Loucy (cell line): Measurements from ENCODE around the gene METAP2.

Source experiments
- H2AFZ ChIP-seq: fragments of 200-600 bp; sonication (generic); 2 replicates; pipeline ENCODE4 v1.6.0; 2016; ENCODE audit warnings: antibody characterized with exemption, mild to moderate bottlenecking, low read length, moderate library complexity
- H3F3A ChIP-seq: fragments of 200-600 bp; 2 replicates; pipeline ENCODE4 v1.6.0; 2016; ENCODE audit warnings: antibody characterized with exemption, low read depth, mild to moderate bottlenecking
- H3K27me3 ChIP-seq: fragments of 200-600 bp; sonication (generic); 2 replicates; pipeline ENCODE4 v1.6.1; 2014; ENCODE audit warnings: low read length, mild to moderate bottlenecking; ENCODE audit not compliant: insufficient read depth, poor library complexity, severe bottlenecking
- H3K36me3 ChIP-seq: fragments of 200-600 bp; sonication (generic); 2 replicates; pipeline ENCODE4 v1.6.1; 2016; ENCODE audit warnings: low read length; ENCODE audit not compliant: insufficient read depth
- H3K4me1 ChIP-seq: fragments of 200-600 bp; sonication (generic); 2 replicates; pipeline ENCODE4 v1.5.1; 2014; ENCODE audit warnings: low read length, mild to moderate bottlenecking; ENCODE audit not compliant: insufficient read depth, poor library complexity, severe bottlenecking
- H3K4me2 ChIP-seq: fragments of 200-600 bp; sonication (generic); 2 replicates; pipeline ENCODE4 v1.6.0; 2014; ENCODE audit warnings: antibody characterized with exemption, low read length, low read depth, mild to moderate bottlenecking; ENCODE audit not compliant: poor library complexity, severe bottlenecking
- H3K4me3 ChIP-seq: fragments of 200-600 bp; sonication (generic); 2 replicates; pipeline ENCODE4 v1.5.1; 2014; ENCODE audit warnings: low read length, mild to moderate bottlenecking, mixed read lengths; ENCODE audit not compliant: poor library complexity, severe bottlenecking
- H3K79me2 ChIP-seq: fragments of 200-600 bp; sonication (generic); 2 replicates; pipeline ENCODE4 v1.6.1; 2014; ENCODE audit warnings: low read length; ENCODE audit not compliant: insufficient read depth
- H3K9ac ChIP-seq: fragments of 200-600 bp; sonication (generic); 2 replicates; pipeline ENCODE4 v1.6.0; 2014; ENCODE audit warnings: mild to moderate bottlenecking, low read depth, low read length, moderate library complexity; ENCODE audit not compliant: poor library complexity, severe bottlenecking
- H3K9me2 ChIP-seq: fragments of 200-600 bp; sonication (generic); replicated peaks from 2 replicates; pipeline ENCODE4 v1.6.1; 2016; ENCODE audit warnings: low read depth, low read length, mixed read lengths
- H3K9me3 ChIP-seq: fragments of 200-600 bp; sonication (generic); 2 replicates; pipeline ENCODE4 v1.6.1; 2014; ENCODE audit warnings: mild to moderate bottlenecking, antibody characterized with exemption, low read length, low read depth; ENCODE audit not compliant: insufficient read depth
- H4K20me1 ChIP-seq: fragments of 200-600 bp; sonication (generic); 2 replicates; pipeline ENCODE4 v1.6.0; 2014; ENCODE audit warnings: antibody characterized with exemption, low read length, mild to moderate bottlenecking; ENCODE audit not compliant: insufficient read depth, poor library complexity, severe bottlenecking
- CTCF ChIP-seq: fragments of 200-600 bp; sonication (generic); conservative IDR thresholded peaks from 2 replicates; pipeline ENCODE4 v1.5.1; 2014; ENCODE audit warnings: mild to moderate bottlenecking, antibody characterized with exemption, low read length
- EZH2phosphoT487 ChIP-seq: fragments of 200-600 bp; IDR thresholded peaks from 2 replicates; pipeline ENCODE4 v1.6.1; 2018; ENCODE audit warnings: antibody characterized with exemption, mild to moderate bottlenecking, moderate library complexity, borderline replicate concordance

METAP2 gene

GRCh38 chr12:95544756-95545155 lies 70.8 kb downstream of the METAP2 start:
- H3K36me3 ChIP-seq, result no peaks in the 10 kb centered on the region
- peak overlapping the region; percentile 71 for H3K4me2 ChIP-seq
- H3F3A ChIP-seq, result no peaks in the 10 kb centered on the region
- H3K9ac ChIP-seq, result no peak overlapping the region
- H4K20me1 ChIP-seq, result no peaks in the 10 kb centered on the region
- peaks cover 34% of the 10 kb centered on the region for H3K79me2 ChIP-seq
- H3K9me2 ChIP-seq, result no peaks in the 10 kb centered on the region
- TF ChIP-seq CTCF, result no peak
- no peak for TF ChIP-seq EZH2phosphoT487
- H2AFZ ChIP-seq, result no peak overlapping the region
- peaks cover 22% of the 10 kb centered on the region for H3K4me1 ChIP-seq
- no peaks in the 10 kb centered on the region for H3K27me3 ChIP-seq
- H3K4me3 ChIP-seq, result no peak overlapping the region
- no peaks in the 10 kb centered on the region for H3K9me3 ChIP-seq

- Histone ChIP-seq H3K79me2 (peaks cover 36% of the 10 kb centered on the region), H3K4me2 (peak overlapping the region; percentile 71), H3K27me3 (no peaks in the 10 kb centered on the region), H3K9ac (no peak overlapping the region), H3K4me3 (no peak overlapping the region), H3K36me3 (no peaks in the 10 kb centered on the region), H3K4me1 (peaks cover 25% of the 10 kb centered on the region), H3K9me2 (no peaks in the 10 kb centered on the region), H2AFZ (no peak overlapping the region), H3K9me3 (no peaks in the 10 kb centered on the region), H4K20me1 (no peaks in the 10 kb centered on the region), H3F3A (no peaks in the 10 kb centered on the region)
- no peak for TF ChIP-seq EZH2phosphoT487
- TF ChIP-seq CTCF, result no peak
Observed at GRCh38 chr12:95545303-95545702, 71.4 kb downstream of the METAP2 start.

DNA sequence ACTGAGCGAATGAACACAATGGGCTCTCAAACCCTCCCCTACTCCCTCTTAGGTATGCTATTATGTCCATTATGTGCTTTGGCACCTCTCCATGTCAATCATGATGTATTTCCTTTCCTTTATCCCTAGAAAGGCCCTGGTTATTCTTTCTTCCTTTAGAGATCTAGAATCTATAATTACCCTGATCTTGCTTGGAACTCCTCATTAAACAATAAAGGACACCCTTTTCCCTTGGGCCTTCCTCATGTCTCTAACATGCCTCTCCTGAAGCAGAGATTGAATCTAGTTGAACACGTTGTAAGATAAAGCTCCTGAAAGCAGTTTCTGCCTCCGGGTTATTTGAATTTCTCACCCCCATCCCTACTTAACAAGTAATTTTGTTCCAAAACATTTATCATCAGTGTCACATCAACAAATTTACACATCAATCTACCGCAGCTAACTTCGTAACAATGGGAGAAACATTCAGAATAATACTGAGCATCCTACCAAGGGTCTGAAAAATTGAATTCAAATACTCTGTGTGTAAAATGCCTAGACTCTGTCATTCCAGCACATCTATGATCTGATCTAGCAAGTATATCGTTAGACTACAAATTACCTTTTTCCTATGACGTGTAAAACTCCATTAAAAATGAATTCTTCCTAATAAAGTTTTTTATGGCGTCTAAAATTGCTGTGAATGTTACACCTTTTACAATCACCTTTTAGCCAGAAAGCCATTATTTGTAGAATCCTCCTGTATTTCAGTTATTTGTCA lies 72.0 kb downstream of the METAP2 start:
- peaks cover 5% of the 10 kb centered on the region for H3F3A ChIP-seq
- H3K79me2 ChIP-seq, result peaks cover 37% of the 10 kb centered on the region
- no peaks in the 10 kb centered on the region for H3K9me2 ChIP-seq
- peaks cover 31% of the 10 kb centered on the region for H3K4me1 ChIP-seq
- no peak overlapping the region for H3K9ac ChIP-seq
- TF ChIP-seq CTCF, result no peak
- TF ChIP-seq EZH2phosphoT487, result no peak
- no peaks in the 10 kb centered on the region for H3K36me3 ChIP-seq
- H4K20me1 ChIP-seq, result no peaks in the 10 kb centered on the region
- peak overlapping the region; percentile 71 for H3K4me2 ChIP-seq
- H3K27me3 ChIP-seq, result no peaks in the 10 kb centered on the region
- H3K9me3 ChIP-seq, result no peaks in the 10 kb centered on the region
- peak overlapping the region; percentile 12 for H3K4me3 ChIP-seq
- no peak overlapping the region for H2AFZ ChIP-seq
